ENCODE data around the gene NCS1.

The NCS1 gene

GRCh38 chr9:130172161-130172857, at the start of gene NCS1:
NCS1 (plus strand) TSS chr9:130172404; CDS start chr9:130172664, 260 bp downstream.
- DNase-seq (ENCODE audit: low read depth), result peak; percentile 46

- no peak for DNase-seq (ENCODE audit: low read depth)
Observed at GRCh38 chr9:130122456-130122855, 49.7 kb upstream of the NCS1 start.

GRCh38 chr9:130124085-130124860, 47.9 kb upstream of the NCS1 start:
- DNase-seq (ENCODE audit: low read depth), result no peak

GRCh38 chr9:130126721-130127433, 45.3 kb upstream of the NCS1 start:
- no peak for DNase-seq (ENCODE audit: low read depth)

- peak; percentile 43 for DNase-seq (ENCODE audit: low read depth)
Observed at GRCh38 chr9:130128251-130128650, 44.0 kb upstream of the NCS1 start.

GRCh38 chr9:130128733-130129431, 43.3 kb upstream of the NCS1 start:
- peak; percentile 29 for DNase-seq (ENCODE audit: low read depth)

GRCh38 chr9:130129432-130130061, 42.7 kb upstream of the NCS1 start:
- DNase-seq (ENCODE audit: low read depth), result no peak

- DNase-seq (ENCODE audit: low read depth), result no peak
Observed at GRCh38 chr9:130132746-130133145, 39.5 kb upstream of the NCS1 start.

- DNase-seq (ENCODE audit: low read depth), result no peak
Observed at GRCh38 chr9:130137081-130137640, 35.0 kb upstream of the NCS1 start.

GRCh38 chr9:130137641-130138081, 34.5 kb upstream of the NCS1 start:
- no peak for DNase-seq (ENCODE audit: low read depth)

- DNase-seq (ENCODE audit: low read depth), result no peak
Observed at GRCh38 chr9:130138171-130138653, 34.0 kb upstream of the NCS1 start.

GRCh38 chr9:130138791-130139190, 33.4 kb upstream of the NCS1 start:
- DNase-seq (ENCODE audit: low read depth), result no peak

GRCh38 chr9:130139251-130139650, 33.0 kb upstream of the NCS1 start:
- no peak for DNase-seq (ENCODE audit: low read depth)

- DNase-seq (ENCODE audit: low read depth), result peak; percentile 52
Observed at GRCh38 chr9:130140706-130141105, 31.5 kb upstream of the NCS1 start.

- DNase-seq (ENCODE audit: low read depth), result no peak
Observed at GRCh38 chr9:130142056-130142455, 30.1 kb upstream of the NCS1 start.

- DNase-seq (ENCODE audit: low read depth), result no peak
Observed at GRCh38 chr9:130142641-130143040, 29.6 kb upstream of the NCS1 start.

- no peak for DNase-seq (ENCODE audit: low read depth)
Observed at GRCh38 chr9:130143279-130143893, 28.8 kb upstream of the NCS1 start.

GRCh38 chr9:130143958-130144366, 28.2 kb upstream of the NCS1 start:
- DNase-seq (ENCODE audit: low read depth), result no peak

- no peak for DNase-seq (ENCODE audit: low read depth)
Observed at GRCh38 chr9:130144703-130145102, 27.5 kb upstream of the NCS1 start.

- no peak for DNase-seq (ENCODE audit: low read depth)
Observed at GRCh38 chr9:130145658-130146057, 26.5 kb upstream of the NCS1 start.

- no peak for DNase-seq (ENCODE audit: low read depth)
Observed at GRCh38 chr9:130147198-130147597, 25.0 kb upstream of the NCS1 start.
